Astrocyte of the spinal cord (primary cell): Measurements from ENCODE around the gene TAS2R13.

Experiments
- DNase-seq: peaks from one replicate; pipeline ENCODE4 v3.0.0; 2011; ENCODE audit warnings: low read depth, low spot score
- H3K4me3 ChIP-seq: 2 replicates; pipeline ENCODE4 v1.5.1; 2011; ENCODE audit warnings: low read depth, mild to moderate bottlenecking, low read length, moderate library complexity
- in situ Hi-C: cut with HindIII; loops from 2 replicates; pipeline ENCODE4 v1.10.0; 2017; ENCODE audit warnings: low sequenced_read_pairs
- TF ChIP-seq, protein P1 (sequence below): IDR thresholded peaks from 2 replicates; pipeline ENCODE4 v1.5.1; 2012; ENCODE audit warnings: low read depth, mild to moderate bottlenecking, low read length, inconsistent platforms

The TAS2R13 gene

GRCh38 chr12:10910380-10910779, 1.0 kb upstream of the TAS2R13 start:
- TF ChIP-seq, protein P1, sequence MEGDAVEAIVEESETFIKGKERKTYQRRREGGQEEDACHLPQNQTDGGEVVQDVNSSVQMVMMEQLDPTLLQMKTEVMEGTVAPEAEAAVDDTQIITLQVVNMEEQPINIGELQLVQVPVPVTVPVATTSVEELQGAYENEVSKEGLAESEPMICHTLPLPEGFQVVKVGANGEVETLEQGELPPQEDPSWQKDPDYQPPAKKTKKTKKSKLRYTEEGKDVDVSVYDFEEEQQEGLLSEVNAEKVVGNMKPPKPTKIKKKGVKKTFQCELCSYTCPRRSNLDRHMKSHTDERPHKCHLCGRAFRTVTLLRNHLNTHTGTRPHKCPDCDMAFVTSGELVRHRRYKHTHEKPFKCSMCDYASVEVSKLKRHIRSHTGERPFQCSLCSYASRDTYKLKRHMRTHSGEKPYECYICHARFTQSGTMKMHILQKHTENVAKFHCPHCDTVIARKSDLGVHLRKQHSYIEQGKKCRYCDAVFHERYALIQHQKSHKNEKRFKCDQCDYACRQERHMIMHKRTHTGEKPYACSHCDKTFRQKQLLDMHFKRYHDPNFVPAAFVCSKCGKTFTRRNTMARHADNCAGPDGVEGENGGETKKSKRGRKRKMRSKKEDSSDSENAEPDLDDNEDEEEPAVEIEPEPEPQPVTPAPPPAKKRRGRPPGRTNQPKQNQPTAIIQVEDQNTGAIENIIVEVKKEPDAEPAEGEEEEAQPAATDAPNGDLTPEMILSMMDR: no peak
- H3K4me3 ChIP-seq: no peak overlapping the region
- in situ Hi-C loops: no loop called here
- DNase-seq: no peak

- in situ Hi-C loops: no loop called here
- H3K4me3 ChIP-seq: no peak overlapping the region
- TF ChIP-seq, protein P1: no peak
- no peak for DNase-seq
Measured at GRCh38 chr12:10904686-10905085, 4.7 kb downstream of the TAS2R13 start.

- in situ Hi-C loops: no loop called here
- DNase-seq: no peak
Measured at GRCh38 chr12:10901427-10901826, 7.9 kb downstream of the TAS2R13 start.

DNA sequence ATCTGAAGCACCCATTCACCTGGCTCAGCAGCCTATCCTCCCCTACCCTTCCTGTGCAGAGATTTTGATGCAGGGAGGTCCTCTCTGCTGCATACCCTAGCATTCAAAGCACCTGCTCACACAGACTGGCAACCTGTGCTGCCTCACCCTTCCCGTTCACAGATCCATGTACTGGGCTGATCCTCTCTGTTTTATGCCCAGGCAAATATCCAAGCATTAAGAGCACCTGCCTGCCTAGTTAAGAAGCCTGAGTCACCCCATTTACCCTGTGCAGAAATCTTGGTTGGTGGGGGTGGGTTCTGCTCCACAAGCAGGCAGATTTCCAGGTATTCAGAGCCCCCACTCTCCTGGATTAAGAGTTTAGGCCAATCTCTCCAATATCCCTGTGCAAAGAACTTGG, 8.4 kb downstream of the TAS2R13 start:
- TF ChIP-seq, protein P1: no peak
- in situ Hi-C loops: no loop called here
- DNase-seq: no peak
- H3K4me3 ChIP-seq: no peak overlapping the region

More at GRCh38 chr12:10901427-10901826, 7.9 kb downstream of the TAS2R13 start:
- H3K4me3 ChIP-seq: no peak overlapping the region
- TF ChIP-seq, protein P1: no peak

DNA sequence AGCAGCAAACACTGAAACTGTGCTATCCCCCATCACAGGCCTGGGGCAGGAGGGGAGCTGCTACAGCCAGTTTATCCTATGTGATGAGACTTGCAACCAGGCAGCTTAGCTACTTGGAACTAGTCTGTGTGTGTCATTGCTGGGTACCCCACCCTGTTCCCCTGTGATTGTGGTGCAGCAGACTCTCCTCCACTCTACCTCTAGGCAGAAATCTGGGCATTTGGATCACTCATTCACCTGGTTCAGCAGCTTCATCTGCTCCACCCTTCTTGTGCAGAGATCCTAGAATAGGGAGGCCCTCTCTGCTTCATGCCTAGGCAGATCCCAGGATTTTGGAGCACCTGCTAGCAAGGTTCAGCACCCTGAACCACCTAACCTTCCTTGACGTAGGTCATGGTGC, 8.8 kb downstream of the TAS2R13 start:
- H3K4me3 ChIP-seq: no peak overlapping the region
- in situ Hi-C loops: no loop called here
- DNase-seq: no peak
- TF ChIP-seq, protein P1: no peak

GRCh38 chr12:10896854-10897253, 12.5 kb downstream of the TAS2R13 start:
- in situ Hi-C loops: no loop called here
- H3K4me3 ChIP-seq: no peak overlapping the region
- TF ChIP-seq, protein P1: no peak
- no peak for DNase-seq

DNA sequence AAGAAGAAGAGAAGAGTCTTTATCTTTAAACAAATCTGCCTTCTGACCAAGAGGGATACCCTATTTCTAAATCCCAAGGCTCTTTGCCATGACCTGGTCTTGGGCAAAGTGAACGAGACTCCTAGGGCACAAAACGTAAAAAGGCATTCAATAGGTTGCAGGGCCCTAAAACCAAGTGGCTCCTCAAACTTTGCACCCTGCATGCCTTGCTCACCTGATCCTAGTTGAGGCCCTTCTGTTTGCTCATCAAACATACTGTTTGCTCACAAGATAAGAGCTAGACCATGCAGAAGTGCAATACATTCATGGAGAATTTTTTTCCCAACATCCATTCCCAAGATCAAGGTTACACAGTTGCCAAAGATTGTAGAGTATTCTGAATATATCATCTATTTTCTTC, 17.4 kb downstream of the TAS2R13 start:
- H3K4me3 ChIP-seq: no peak overlapping the region
- TF ChIP-seq, protein P1: no peak
- in situ Hi-C loops: no loop called here
- no peak for DNase-seq
